ENCODE measurements around the gene GCM1. TPM values are rescaled to one million over a fixed set of nuclear protein-coding genes. Genes with fewer than 3 reads are reported as not detected.

The GCM1 gene
- total RNA-seq, 1 experiment from 2014 or later: 0.07 TPM

DNA sequence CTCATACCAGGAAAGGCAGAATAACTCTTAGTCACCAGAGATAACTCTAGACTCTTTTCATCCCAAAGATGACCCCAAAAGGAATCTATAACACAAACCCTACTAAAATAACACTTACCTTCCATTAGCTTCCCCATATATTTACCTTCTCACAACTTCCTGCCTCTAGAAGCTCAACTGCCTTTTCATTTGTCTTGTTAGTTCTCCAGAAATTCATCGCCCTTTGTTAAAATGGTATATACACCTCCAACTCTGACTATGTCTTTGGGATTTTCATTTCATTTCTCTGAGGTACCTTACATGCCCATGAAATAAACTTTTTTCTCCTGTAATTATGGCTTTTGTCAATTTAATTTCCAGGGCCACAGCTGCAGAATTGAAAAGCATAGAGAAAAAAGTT is 33.5 kb downstream of the GCM1 start:
- TF ChIP-seq POLR2A (IDR thresholded peaks at IDR 0.05; ENCODE audit: borderline replicate concordance, extremely low read depth, insufficient read depth, insufficient read length) (no peak), CBX3 (IDR thresholded peaks at IDR 0.05; ENCODE audit: low read depth) (no peak), SIN3A (IDR thresholded peaks at IDR 0.05; ENCODE audit: low read depth) (no peak), TCF7L2 (IDR thresholded peaks at IDR 0.05; ENCODE audit: borderline replicate concordance, extremely low read depth, insufficient read depth, insufficient read length) (no peak), CEBPB (IDR thresholded peaks at IDR 0.05; ENCODE audit: low read depth) (no peak), JUND (IDR thresholded peaks at IDR 0.05) (no peak), ZNF274 (IDR thresholded peaks at IDR 0.05; ENCODE audit: low read depth, low read length) (no peak)
- TF ChIP-seq, protein P1, sequence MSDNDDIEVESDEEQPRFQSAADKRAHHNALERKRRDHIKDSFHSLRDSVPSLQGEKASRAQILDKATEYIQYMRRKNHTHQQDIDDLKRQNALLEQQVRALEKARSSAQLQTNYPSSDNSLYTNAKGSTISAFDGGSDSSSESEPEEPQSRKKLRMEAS (IDR thresholded peaks at IDR 0.05): no peak
- TF ChIP-seq, protein P2, sequence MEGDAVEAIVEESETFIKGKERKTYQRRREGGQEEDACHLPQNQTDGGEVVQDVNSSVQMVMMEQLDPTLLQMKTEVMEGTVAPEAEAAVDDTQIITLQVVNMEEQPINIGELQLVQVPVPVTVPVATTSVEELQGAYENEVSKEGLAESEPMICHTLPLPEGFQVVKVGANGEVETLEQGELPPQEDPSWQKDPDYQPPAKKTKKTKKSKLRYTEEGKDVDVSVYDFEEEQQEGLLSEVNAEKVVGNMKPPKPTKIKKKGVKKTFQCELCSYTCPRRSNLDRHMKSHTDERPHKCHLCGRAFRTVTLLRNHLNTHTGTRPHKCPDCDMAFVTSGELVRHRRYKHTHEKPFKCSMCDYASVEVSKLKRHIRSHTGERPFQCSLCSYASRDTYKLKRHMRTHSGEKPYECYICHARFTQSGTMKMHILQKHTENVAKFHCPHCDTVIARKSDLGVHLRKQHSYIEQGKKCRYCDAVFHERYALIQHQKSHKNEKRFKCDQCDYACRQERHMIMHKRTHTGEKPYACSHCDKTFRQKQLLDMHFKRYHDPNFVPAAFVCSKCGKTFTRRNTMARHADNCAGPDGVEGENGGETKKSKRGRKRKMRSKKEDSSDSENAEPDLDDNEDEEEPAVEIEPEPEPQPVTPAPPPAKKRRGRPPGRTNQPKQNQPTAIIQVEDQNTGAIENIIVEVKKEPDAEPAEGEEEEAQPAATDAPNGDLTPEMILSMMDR (IDR thresholded peaks at IDR 0.05 in 2 of 3, conservative IDR thresholded peaks at IDR 0.05 in 1 of 3; ENCODE audit: borderline replicate concordance in 1 of 3, insufficient read depth in 1 of 3, low read depth in 2 of 3, low read length in 2 of 3): no peak
- TF ChIP-seq, protein P3, sequence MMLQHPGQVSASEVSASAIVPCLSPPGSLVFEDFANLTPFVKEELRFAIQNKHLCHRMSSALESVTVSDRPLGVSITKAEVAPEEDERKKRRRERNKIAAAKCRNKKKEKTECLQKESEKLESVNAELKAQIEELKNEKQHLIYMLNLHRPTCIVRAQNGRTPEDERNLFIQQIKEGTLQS (IDR thresholded peaks at IDR 0.05): no peak
- Histone ChIP-seq H2AFZ (ENCODE audit: low read depth, low read length, poor library complexity, severe bottlenecking) (no peak overlapping the region), H3K79me2 (ENCODE audit: insufficient read depth, low read length) (no peaks in the 10 kb centered on the region), H3K4me2 (ENCODE audit: low read length) (no peak overlapping the region), H3K27me3 (ENCODE audit: insufficient read depth, low read length) (no peaks in the 10 kb centered on the region), H3K27ac (ENCODE audit: low read depth, low read length) (no peak overlapping the region), H4K20me1 (ENCODE audit: insufficient read depth) (no peaks in the 10 kb centered on the region), H3K9me3 (ENCODE audit: control insufficient read depth in 1 of 2, insufficient read depth in 1 of 2, low read depth in 1 of 2, low read length in 2 of 2) (no peaks in the 10 kb centered on the region), H3K36me3 (ENCODE audit: control insufficient read depth in 1 of 2, insufficient read depth in 2 of 2, low read length in 2 of 2) (no peaks in the 10 kb centered on the region), H3K9ac (ENCODE audit: low read length) (no peak overlapping the region), H3K4me1 (ENCODE audit: control insufficient read depth in 1 of 2, insufficient read depth in 2 of 2, low read length in 2 of 2) (peaks cover 8 to 16% of the 10 kb centered on the region in 2 experiments; a peak in 3 of 4 replicates), H3K4me3 (replicated peaks in 1 of 2; ENCODE audit: low read depth in 1 of 2, low read length in 2 of 2) (no peak overlapping the region), H3K9me2 (ENCODE audit: insufficient read depth) (no peaks in the 10 kb centered on the region)
- ATAC-seq: no peak
- BruUV-seq (replicated peaks): no TSS peak
- CTCF ChIA-PET: no interaction called here
- intact Hi-C loops (cut with micrococcal nuclease): loop anchor here (10.0 kb wide), 1 partner anchor 590 kb away; no protein-coding TSS in a partner anchor
- POLR2A ChIA-PET: no interaction called here
- RAD21 ChIA-PET (ENCODE audit: low non-redundant PET in 1 of 2, low total read pairs in 2 of 2, uncharacterized antibody in 2 of 2, unreplicated experiment in 2 of 2): no interaction called here
- no peak for DNase-seq (ENCODE audit: low read depth, low spot score)

Data from HCT116 (cell line).